Natural killer cell (primary cell): ENCODE results near the gene INTS1. TPM values are rescaled to one million over a fixed set of nuclear protein-coding genes. Genes with fewer than 3 reads are reported as not detected.

Source experiments
- ATAC-seq, 3 donors: fragments of 150-1000 bp in 2 of 3; fragments of 200-7000 bp in 1 of 3; cut with Tn5 transposase; 1 replicate in 1 of 3; 2 replicates in 2 of 3; pipeline ENCODE4 v1.10.0; 2021; ENCODE audit warnings: mild to moderate bottlenecking in 2 of 3, moderate library complexity in 2 of 3
- DNase-seq, 2 donors: peaks; one replicate each; pipeline versions ENCODE4 v3.0.0 to v3.0.0-alpha.2; 2013 to 2021; ENCODE audit warnings: mixed read lengths in 1 of 2
- H3K27ac ChIP-seq: one replicate; pipeline ENCODE4 v1.5.1; 2013; ENCODE audit warnings: mild to moderate bottlenecking, low read length
- H3K27me3 ChIP-seq: one replicate; pipeline ENCODE4 v1.6.1; 2013; ENCODE audit warnings: low read length; ENCODE audit not compliant: control insufficient read depth, insufficient read depth
- H3K36me3 ChIP-seq: one replicate; pipeline ENCODE4 v1.6.1; 2013; ENCODE audit warnings: low read length; ENCODE audit not compliant: control insufficient read depth, insufficient read depth
- H3K4me1 ChIP-seq: one replicate; pipeline ENCODE4 v1.6.1; 2013; ENCODE audit warnings: low read length; ENCODE audit not compliant: control insufficient read depth, insufficient read depth
- H3K4me3 ChIP-seq: one replicate; pipeline ENCODE4 v1.5.1; 2013; ENCODE audit warnings: low read length
- H3K9me3 ChIP-seq: one replicate; pipeline ENCODE4 v1.6.1; 2013; ENCODE audit warnings: low read length; ENCODE audit not compliant: control insufficient read depth, insufficient read depth
- H3K27ac Mint-ChIP-seq, 2 donors: one replicate each; pipeline ENCODE4 v1.8.0; 2022; ENCODE audit warnings: mild to moderate bottlenecking in 2 of 2, mixed read lengths in 2 of 2, moderate library complexity in 1 of 2
- H3K27me3 Mint-ChIP-seq, 2 donors: one replicate each; pipeline ENCODE4 v1.8.0; 2022; ENCODE audit warnings: low read depth in 2 of 2, mixed read lengths in 2 of 2
- H3K36me3 Mint-ChIP-seq: one replicate; pipeline ENCODE4 v1.8.0; 2022; ENCODE audit warnings: mixed read lengths
- H3K4me1 Mint-ChIP-seq, 2 donors: one replicate each; pipeline ENCODE4 v1.8.0; 2022; ENCODE audit warnings: mixed read lengths in 2 of 2
- H3K4me3 Mint-ChIP-seq: one replicate; pipeline ENCODE4 v1.8.0; 2022; ENCODE audit warnings: mild to moderate bottlenecking, moderate library complexity, mixed read lengths
- H3K9me3 Mint-ChIP-seq, 2 donors: one replicate each; pipeline ENCODE4 v1.8.0; 2022; ENCODE audit warnings: mixed read lengths in 2 of 2
- CTCF ChIP-seq: fragments of 200-600 bp; IDR thresholded peaks from one replicate; pipeline ENCODE4 v1.8.0; 2022; ENCODE audit warnings: antibody characterized with exemption
- WGBS: methylation state at CpG from one replicate; pipeline ENCODE4 v1.1.7; 2013; ENCODE audit warnings: missing lambda C conversion rate; ENCODE audit not compliant: insufficient coverage; 5-methylcytosine and 5-hydroxymethylcytosine counted together
- intact Hi-C: fragments of 100-400 bp; cut with micrococcal nuclease; formaldehyde crosslinking; loops from one replicate; pipeline ENCODE4 v1.14.2; 2022
- total RNA-seq, 4 donors: library from RNA; stranded (reverse); fragments of 120-200 nt in 1 of 4; gene quantifications; one replicate each; pipeline versions ENCODE4 v1.2.3 to v1.2.4, GENCODE V29; 2013 to 2022

The INTS1 gene
- total RNA-seq, 3 donors from 2014 or later (not counting 1 experiment from before 2014, with no cell fraction given), result 92.7 to 115 (median 111) TPM

- Histone ChIP-seq H3K4me1 (peaks cover 30% of the 10 kb centered on the region), H3K27ac (no peak overlapping the region), H3K9me3 (no peaks in the 10 kb centered on the region), H3K36me3 (no peaks in the 10 kb centered on the region), H3K4me3 (no peak overlapping the region), H3K27me3 (no peaks in the 10 kb centered on the region)
- Mint-ChIP-seq H3K36me3 (no peaks in the 10 kb centered on the region), H3K9me3 (no peaks in the 10 kb centered on the region), H3K4me1 (no peaks in the 10 kb centered on the region), H3K4me3 (no peak overlapping the region), H3K27me3 (peaks cover 0 to 16% of the 10 kb centered on the region in 2 donors), H3K27ac (no peak overlapping the region)
- TF ChIP-seq CTCF, result no peak
- WGBS, result 46% methylated on average over 4 of the region's 4 CpGs
- no peak for DNase-seq
- ATAC-seq, result no peak
- intact Hi-C loops, result no loop called here
These were observed 10.8 kb upstream of the INTS1 start for GRCh38 chr7:1514995-1515401.

GRCh38 chr7:1514407-1514806 lies 10.2 kb upstream of the INTS1 start:
- TF ChIP-seq CTCF, result no peak
- intact Hi-C loops, result no loop called here
- Mint-ChIP-seq H3K4me1 (no peaks in the 10 kb centered on the region), H3K4me3 (no peak overlapping the region), H3K9me3 (no peaks in the 10 kb centered on the region), H3K27me3 (peaks cover 0 to 17% of the 10 kb centered on the region in 2 donors), H3K36me3 (no peaks in the 10 kb centered on the region), H3K27ac (no peak overlapping the region)
- Histone ChIP-seq H3K4me1 (peaks cover 30% of the 10 kb centered on the region), H3K27me3 (no peaks in the 10 kb centered on the region), H3K4me3 (no peak overlapping the region), H3K36me3 (no peaks in the 10 kb centered on the region), H3K9me3 (no peaks in the 10 kb centered on the region), H3K27ac (no peak overlapping the region)
- WGBS, result 83% methylated on average over 12 of the region's 12 CpGs
- DNase-seq, result no peak
- ATAC-seq, result no peak

GRCh38 chr7:1513657-1514095 lies 9.5 kb upstream of the INTS1 start:
- Histone ChIP-seq H3K9me3 (no peaks in the 10 kb centered on the region), H3K4me1 (peaks cover 30% of the 10 kb centered on the region), H3K36me3 (no peaks in the 10 kb centered on the region), H3K27me3 (no peaks in the 10 kb centered on the region), H3K4me3 (no peak overlapping the region), H3K27ac (no peak overlapping the region)
- H3K4me1 Mint-ChIP-seq, result no peaks in the 10 kb centered on the region
- H3K4me3 Mint-ChIP-seq, result no peak overlapping the region
- peaks cover 1 to 19% of the 10 kb centered on the region in 2 donors for H3K27me3 Mint-ChIP-seq
- no peak overlapping the region for H3K27ac Mint-ChIP-seq
- 44% methylated on average over 20 of the region's 20 CpGs for WGBS
- intact Hi-C loops, result no loop called here
- H3K9me3 Mint-ChIP-seq, result no peaks in the 10 kb centered on the region
- H3K36me3 Mint-ChIP-seq, result no peaks in the 10 kb centered on the region
- DNase-seq (no peak), ATAC-seq (no peak)
- TF ChIP-seq CTCF, result no peak
